NCI-H187 treated with DMSO at 0.1 percent for 48 hours (cell line): ENCODE measurements around the gene HSPA4L.

Experiments used
- DNase-seq: peaks from one replicate; lab custom pipeline; 2025; lab: John Stamatoyannopoulos, UW

HSPA4L gene

GRCh38 chr4:127870281-127870680 is 88.2 kb downstream of the HSPA4L start:
- no peak for DNase-seq

- no peak for DNase-seq
Measured at GRCh38 chr4:127870688-127871087, 88.6 kb downstream of the HSPA4L start.

- no peak for DNase-seq
Measured at GRCh38 chr4:127875791-127876190, 93.7 kb downstream of the HSPA4L start.

DNA sequence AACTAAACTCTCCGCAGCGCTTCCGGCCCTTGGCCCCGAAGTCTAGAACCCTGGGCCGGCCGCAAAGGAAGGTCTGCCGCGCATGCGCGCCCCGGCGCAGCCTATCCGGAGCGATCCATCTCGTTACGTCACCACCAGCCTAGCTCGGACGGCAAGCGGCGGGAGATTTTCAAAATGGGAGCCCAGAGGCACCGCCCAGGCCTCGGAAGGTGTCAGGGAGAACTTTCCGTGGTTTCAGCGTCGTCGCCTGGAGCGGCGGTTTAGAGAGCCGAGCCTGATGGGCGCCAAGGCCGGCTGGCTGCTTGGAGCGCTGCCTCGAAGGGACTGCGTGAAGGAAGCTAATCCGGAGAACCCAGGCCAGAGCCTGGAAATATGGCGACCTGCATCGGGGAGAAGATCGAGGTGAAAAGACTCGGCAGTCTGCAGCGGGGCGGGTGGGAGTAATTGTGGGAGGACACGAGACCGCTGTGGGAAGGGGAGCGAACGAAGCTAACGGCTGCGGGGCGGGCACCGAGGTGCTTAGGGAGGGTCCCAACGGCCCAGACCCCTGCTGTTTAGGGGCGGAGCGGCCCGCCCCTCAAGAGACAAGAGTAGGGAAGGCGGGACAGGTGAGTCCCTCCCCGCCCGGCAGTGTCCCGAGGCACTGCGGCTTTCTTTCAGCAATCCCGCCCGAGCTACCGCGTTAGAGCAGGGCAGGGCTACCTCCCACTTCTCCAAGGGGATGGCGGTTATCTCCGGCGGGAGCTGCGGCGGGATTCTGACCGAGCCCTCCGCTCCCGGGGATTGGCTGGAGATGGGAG is 98.8 kb downstream of the HSPA4L start, which contains the start of gene PLK4:
TSS of gene PLK4 (plus strand) at position 131 of the 800 bp plus-strand sequence. CDS start at position 373, 242 bp downstream.
- peak; percentile 20 for DNase-seq

GRCh38 chr4:127881563-127881864 is 99.4 kb downstream of the HSPA4L start:
- no peak for DNase-seq

DNA sequence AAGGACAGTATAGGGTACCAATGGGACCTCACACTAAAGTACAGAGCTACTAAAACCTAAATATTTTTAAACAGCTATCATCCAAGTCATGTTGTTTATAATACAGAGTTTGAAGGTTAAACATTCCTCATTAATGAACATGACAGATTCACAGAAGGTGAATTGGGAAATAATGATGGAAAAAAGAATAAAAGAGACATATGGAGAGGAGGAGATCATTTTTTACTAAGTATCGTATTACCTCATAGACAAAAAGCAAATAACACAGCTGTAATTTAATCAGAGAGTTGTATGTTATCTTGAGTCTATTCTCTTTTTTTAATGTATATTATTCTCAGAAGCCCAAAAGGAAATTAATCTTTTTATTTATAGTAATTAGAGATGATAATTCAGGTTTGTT is 106.4 kb downstream of the HSPA4L start:
- no peak for DNase-seq

DNA sequence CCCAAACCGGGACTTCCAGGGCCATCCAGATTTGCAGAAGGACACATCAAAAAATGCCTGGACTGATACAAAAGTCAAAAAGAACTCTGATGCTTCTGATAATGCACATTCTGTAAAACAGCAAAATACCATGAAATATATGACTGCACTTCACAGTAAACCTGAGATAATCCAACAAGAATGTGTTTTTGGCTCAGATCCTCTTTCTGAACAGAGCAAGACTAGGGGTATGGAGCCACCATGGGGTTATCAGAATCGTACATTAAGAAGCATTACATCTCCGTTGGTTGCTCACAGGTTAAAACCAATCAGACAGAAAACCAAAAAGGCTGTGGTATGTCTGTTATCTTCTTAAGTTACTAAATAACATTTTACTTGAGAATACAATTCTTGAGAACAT is 107.8 kb downstream of the HSPA4L start:
- DNase-seq, result no peak
